HG03575 (cell line): ENCODE measurements around the gene TSHZ2.
"Not testable (repeated sequence)": the region's sequence is repeated elsewhere in the genome, so short reads cannot be mapped to it uniquely, and the experiment has no call there.

ENCODE experiments used
- ATAC-seq: cut with Tn5 transposase; IDR thresholded peaks from one replicate; pipeline ENCODE4 v1.9.1; 2021; ENCODE audit not compliant: unreplicated experiment, insufficient number of reproducible peaks, low FRiP score; ENCODE audit errors: extremely low read depth

Gene TSHZ2

DNA sequence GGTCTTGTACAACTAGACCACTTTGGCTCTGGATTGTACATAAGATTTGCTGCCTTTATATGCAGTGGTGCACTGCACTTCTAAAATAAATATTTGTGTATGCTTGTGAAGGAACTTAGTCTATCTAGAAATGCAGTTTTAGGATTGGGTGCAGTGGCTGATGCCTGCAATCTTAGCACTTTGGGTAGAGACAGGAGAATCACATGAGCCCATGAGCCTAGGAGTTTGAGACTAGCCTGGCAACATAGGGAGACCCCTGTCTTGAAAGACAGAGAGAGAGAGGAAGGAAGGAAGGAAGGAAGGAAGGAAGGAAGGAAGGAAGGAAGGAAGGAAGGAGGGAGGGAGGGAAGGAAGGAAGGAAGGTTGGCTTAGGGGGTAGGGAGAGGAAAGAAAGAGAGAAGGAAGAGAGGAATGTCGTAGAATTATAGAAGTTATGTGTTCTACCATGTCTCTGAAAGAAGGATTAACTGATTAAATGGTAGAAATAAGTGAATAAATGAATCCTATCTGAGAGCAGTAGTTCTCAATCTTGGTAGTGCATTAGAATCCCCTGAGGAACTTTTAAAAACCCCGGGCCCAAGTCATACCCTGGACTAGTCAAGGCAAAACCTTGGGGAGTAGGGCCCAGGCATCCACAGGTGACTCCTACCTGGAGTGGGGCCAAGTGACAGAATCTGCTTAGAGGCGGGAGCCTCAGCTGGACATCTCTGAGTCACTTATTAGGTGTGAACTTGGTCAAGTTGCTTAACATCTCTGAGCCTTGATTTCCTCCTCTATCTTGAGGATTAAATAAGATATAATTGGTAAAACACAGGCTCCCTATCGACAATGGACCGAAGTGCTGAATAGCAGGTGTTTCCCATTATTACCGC is 491.2 kb downstream of the TSHZ2 start:
- no peak for ATAC-seq

GRCh38 chr20:53466279-53466678 is 494.1 kb downstream of the TSHZ2 start:
- no peak for ATAC-seq

DNA sequence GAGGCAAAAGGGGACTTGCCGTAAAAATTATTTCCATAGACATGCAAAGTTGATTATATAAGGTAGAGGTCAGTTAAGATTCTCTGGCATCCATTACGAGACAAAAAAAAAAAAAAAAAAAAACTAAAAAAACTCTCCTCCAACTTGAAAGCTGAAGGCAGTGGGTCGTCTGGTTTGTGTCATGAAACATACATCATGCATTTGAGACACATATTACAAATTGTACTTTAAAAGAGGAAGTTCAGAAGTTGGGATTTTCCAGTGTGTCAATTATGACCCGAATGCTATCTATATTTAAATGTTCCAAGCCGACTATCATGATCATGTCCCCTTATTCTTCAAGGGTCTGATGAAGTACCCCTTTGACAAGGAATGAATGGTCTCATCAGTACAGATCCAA is 496.4 kb downstream of the TSHZ2 start:
- no peak for ATAC-seq

- not testable (repeated sequence) for ATAC-seq
These were observed 500.7 kb downstream of the TSHZ2 start for GRCh38 chr20:53472859-53473258.

DNA sequence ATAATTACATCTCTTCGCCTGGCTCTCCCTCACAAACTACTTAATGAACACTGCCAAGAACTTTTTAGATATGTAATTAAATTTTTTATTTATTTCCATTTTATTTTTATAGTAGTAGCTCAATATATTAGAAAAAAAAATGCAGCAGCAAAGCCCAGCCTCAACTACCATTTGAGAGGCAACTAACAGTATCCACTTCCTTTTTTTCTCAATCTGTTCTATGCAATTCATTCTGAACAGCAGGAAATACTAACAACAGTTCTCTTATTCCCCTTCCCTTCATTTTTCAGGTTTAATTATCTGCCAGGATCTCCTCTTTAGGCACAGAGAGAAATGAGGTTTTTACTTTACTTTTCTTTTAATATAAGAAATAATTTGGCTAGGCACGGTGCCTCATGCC is 508.8 kb downstream of the TSHZ2 start:
- no peak for ATAC-seq

- no peak for ATAC-seq
These were observed 515.5 kb downstream of the TSHZ2 start for GRCh38 chr20:53487461-53488200.

DNA sequence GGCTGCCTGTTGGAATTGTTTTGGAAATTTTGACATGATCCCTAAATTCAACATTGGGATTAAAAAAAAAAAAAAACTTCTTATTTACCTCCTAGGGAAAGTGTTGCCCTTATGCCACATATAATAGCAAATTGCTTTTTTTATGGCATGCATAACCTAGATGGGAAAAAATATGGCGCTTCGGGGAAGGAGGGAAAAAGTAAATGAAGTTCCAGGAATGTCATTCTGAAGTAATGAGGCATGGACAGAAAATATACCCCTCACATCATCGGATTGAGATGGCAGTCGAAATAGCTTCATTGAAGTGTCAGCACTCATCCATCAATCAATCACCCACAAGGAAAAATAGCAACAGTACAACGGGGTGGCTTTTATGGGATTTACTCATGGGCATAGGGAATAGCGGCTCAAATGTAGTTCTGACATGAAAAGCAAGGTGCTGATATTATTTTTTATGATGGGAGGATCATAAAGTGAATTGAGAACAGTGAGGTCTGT is 516.7 kb downstream of the TSHZ2 start:
- no peak for ATAC-seq

DNA sequence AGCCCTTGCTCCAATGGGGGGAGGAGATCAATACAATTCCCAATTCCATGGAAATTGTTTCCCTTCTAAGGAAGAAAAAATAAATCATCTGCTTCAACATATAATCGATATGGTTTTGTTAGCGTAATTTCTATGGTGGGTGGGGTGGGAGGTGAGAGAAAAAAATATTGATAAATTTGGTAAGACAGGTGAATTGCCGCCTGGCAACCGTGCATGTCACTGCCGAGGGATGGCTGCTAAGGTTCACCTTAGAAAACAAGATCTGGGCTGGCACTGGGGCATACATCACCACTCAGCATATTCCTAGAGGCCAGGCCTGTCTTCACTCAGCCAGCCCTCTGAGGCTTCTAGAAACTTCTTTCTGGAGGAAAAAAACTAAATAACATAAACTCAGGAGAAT is 517.4 kb downstream of the TSHZ2 start:
- ATAC-seq: no peak

- ATAC-seq: no peak
These were observed 518.5 kb downstream of the TSHZ2 start for GRCh38 chr20:53490620-53491019.

DNA sequence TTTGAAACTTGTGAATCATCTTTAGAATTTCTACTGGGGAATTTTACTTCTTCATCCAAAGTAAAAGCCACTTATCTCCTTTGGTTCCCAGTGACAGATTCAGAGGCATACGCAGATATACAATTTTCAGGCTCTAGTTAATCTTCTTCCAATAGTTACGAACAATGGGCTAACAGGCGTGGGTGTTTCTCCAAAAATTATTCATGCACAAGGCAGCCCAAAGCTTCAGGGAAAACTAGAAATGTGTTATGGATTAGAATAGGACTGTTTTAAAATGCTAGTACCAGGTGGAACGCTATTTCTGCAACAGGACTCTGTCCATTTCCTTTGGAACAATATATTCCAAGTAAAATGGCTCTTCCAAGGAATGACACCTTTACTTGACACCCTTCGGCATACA is 519.3 kb downstream of the TSHZ2 start:
- no peak for ATAC-seq

- ATAC-seq: no peak
These were observed 520.1 kb downstream of the TSHZ2 start for GRCh38 chr20:53492212-53492611.

- ATAC-seq: no peak
These were observed 521.2 kb downstream of the TSHZ2 start for GRCh38 chr20:53493311-53493857.

DNA sequence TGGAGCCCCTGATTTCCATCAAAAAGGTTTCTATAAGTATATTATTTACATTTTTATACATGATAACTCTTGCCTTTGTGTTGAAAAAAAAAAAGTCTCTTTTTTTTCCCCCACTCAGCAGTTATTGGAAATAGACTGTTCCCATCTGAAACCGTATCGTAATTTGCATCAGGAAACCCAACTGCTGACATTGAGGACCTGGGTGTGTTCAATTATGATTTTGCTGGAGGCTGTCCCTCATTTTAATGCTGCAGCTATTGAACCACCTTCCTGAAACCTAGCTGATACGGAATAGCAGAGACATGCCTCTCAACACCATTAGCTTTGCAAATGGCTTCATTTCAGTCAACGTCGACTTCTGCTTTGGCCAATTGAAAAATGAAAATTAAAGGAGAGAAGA is 522.6 kb downstream of the TSHZ2 start:
- no peak for ATAC-seq

DNA sequence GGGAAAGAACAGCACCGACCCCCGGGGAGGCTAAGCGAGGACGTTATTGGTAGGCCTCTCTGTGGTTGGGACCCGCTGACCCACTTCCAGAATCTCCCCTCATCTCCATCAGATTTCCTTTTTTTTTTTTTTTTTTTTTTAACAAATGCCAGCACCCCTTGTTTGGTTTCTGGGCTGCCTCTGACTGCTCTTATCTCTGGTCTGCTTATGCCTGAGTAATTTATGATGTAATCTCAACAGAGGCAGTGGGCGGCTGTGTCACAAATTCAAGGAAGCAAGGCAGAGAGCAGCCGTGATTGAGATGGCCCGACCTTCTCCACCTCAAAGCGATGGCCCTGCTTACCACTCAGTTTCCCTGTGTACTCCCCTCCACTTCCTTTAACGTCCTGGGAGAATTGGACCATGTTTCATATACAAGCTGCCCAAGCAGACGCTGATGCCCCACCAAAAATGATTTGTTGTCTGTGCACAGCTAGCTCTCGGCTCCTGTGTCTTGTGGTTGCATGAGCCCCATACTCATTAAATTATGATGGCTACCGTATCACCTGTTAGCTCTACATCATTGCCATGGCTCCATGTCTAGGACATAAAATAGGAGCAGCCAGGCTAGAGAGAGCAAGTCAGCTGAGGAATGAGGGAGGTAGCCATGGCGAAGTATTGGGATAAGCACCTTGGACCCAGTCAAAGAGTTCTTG is 523.4 kb downstream of the TSHZ2 start:
- ATAC-seq: no peak

DNA sequence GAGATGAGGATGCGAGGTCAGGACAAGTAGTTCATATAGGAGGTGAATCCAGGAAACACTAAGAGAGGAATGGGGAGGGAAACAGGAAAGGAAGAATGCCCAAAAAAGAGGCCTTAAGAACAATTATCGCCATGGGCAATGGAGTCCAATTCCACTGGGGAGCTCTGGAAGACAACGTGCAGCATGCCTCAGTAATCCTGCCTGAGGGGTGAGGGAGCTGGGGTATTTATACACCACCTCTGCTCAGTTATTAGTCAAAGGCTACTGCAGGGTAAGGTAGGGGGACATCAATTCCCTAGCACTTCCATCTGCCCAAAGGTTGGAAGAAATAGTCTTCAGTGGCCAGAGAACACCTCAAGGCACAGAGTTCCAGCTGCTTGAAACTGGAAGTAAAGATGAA is 525.1 kb downstream of the TSHZ2 start:
- no peak for ATAC-seq

DNA sequence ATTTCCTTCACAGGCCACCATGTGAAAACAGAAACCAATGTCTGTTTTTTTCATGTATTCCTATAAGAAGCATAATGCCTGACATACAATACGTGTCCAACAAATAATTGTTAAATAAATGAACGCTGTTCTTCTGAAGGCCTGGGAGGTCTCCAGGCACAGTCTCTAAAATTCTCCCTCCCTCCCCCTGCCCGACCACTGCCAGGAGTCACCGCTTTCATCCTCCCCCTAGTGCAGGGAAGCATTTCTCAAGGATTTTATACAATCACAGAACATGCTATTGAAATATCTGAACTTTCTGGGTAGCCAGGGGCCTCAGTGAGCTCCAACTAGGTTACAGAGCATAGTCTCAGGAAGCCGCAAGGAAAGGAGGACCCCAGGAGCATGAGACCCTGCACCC is 526.2 kb downstream of the TSHZ2 start:
- no peak for ATAC-seq

DNA sequence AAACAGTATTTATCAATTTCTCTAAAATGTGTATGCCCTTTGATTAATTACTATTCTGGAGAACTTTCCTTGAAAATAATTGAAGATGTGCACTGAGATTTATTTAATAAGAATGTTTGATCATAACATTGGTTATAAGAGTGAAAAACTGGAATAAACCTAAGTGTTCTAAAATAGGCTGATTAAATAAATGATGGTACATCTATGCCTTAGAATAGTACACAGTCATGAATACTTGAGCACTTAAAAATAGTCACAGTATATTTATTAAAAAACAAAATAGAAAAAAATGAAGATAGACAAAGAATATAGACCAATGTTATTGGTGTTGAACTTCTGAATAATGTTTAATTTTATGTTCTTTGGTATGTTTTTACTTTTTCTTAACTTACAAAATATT is 528.5 kb downstream of the TSHZ2 start:
- ATAC-seq: no peak

DNA sequence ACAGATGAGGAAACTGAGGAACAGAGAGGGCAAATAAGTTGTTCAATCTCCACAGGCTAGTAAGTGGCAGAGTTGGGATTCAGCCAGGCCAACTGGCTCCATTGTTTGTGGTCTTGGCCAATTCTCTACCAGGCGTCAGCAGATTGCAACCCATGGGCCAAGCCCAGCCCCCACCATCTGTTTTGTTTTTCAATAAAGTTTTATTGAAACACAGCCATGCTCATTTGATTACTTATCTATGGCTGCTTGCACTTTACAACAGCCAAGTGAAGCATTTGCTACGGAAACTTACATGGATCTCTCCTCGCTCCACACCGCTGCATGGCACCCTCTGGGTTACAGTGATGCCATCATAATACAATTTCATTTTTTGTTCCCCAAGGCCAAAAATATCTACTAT is 530.7 kb downstream of the TSHZ2 start:
- ATAC-seq: no peak

GRCh38 chr20:53503517-53503919 is 531.4 kb downstream of the TSHZ2 start:
- ATAC-seq: no peak
